ENCODE data around the gene NBEA.
"Not testable (repeated sequence)": the region's sequence is repeated elsewhere in the genome, so short reads cannot be mapped to it uniquely, and the experiment has no call there.

NBEA gene

GRCh38 chr13:34911159-34911558 is 30.9 kb upstream of the NBEA start:
- TF ChIP-seq CTCF (IDR thresholded peaks at IDR 0.05; ENCODE audit: extremely low read depth, missing control alignments) = no peak
- no peak for DNase-seq (ENCODE audit: low spot score)

- no peak for DNase-seq (ENCODE audit: low spot score)
- no peak for TF ChIP-seq CTCF (IDR thresholded peaks at IDR 0.05; ENCODE audit: extremely low read depth, missing control alignments)
These were observed 29.0 kb upstream of the NBEA start for GRCh38 chr13:34913040-34913439.

- DNase-seq (ENCODE audit: low spot score) = no peak
- TF ChIP-seq CTCF (IDR thresholded peaks at IDR 0.05; ENCODE audit: extremely low read depth, missing control alignments) = no peak
These were observed 27.7 kb upstream of the NBEA start for GRCh38 chr13:34914416-34914815.

- no peak for DNase-seq (ENCODE audit: low spot score)
- no peak for TF ChIP-seq CTCF (IDR thresholded peaks at IDR 0.05; ENCODE audit: extremely low read depth, missing control alignments)
These were observed 15.6 kb upstream of the NBEA start for GRCh38 chr13:34926508-34926907.

- not testable (repeated sequence) for DNase-seq (ENCODE audit: low spot score)
These were observed 13.4 kb upstream of the NBEA start for GRCh38 chr13:34928676-34929075.

GRCh38 chr13:34931572-34931971 is 10.5 kb upstream of the NBEA start:
- no peak for TF ChIP-seq CTCF (IDR thresholded peaks at IDR 0.05; ENCODE audit: extremely low read depth, missing control alignments)
- no peak for DNase-seq (ENCODE audit: low spot score)

- DNase-seq (ENCODE audit: low spot score) = no peak
- no peak for TF ChIP-seq CTCF (IDR thresholded peaks at IDR 0.05; ENCODE audit: extremely low read depth, missing control alignments)
These were observed 8.7 kb upstream of the NBEA start for GRCh38 chr13:34933349-34933748.

GRCh38 chr13:34933786-34934185 is 8.3 kb upstream of the NBEA start:
- TF ChIP-seq CTCF (IDR thresholded peaks at IDR 0.05; ENCODE audit: extremely low read depth, missing control alignments) = no peak
- DNase-seq (ENCODE audit: low spot score) = no peak

Data from GM20000 (cell line).